TTC549 (cell line): ENCODE data around the gene KCNQ1OT1.

Experiments
- FAIRE-seq: peaks from 2 replicates; lab custom pipeline; 2012; peaks lifted over from hg19 to GRCh38; lab: Jason Lieb, UNC

The KCNQ1OT1 gene

DNA sequence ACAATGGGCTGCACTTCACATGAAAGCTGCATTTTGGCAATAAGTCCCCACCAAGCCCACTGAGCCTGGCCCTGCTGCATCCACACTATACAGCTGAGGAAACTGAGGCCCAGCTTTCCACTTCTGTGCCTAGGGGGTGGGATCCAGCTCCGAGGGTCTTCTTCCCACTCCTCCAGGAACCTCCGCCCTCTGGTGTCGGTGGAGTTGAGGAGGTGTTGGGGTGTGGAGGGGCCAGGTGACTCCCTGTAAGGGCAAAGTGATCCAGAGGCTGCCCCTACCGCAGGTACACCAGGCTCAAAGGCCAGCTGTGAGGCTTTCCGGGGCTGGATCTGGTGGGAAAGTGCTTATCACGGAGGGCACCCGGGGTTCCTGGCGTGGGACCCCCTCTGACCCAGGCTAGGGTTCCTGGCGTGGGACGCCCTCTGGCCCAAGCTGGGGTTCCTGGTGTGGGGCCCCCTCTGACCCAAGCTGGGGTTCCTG lies 130.0 kb downstream of the KCNQ1OT1 start:
- no peak for FAIRE-seq

DNA sequence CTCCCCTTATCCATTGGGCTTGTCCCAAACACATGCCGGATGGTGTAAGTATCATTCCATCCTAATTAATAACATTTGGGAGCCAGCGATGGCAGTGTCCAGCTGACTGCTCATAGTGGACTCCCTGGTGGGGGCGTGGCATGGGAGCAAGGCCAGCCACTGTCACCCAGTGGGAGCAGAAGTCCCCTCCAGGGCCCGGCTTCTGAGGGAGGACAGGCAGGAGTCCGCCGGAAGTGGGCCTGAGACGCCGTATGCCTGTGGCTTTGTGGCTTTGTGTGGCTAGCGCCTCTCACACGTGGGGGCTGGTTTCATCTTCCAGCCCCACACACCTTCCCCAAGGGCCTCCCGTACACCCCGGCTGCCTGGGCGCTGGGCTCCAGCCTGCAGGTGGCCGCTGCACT lies 130.5 kb downstream of the KCNQ1OT1 start:
- no peak for FAIRE-seq

DNA sequence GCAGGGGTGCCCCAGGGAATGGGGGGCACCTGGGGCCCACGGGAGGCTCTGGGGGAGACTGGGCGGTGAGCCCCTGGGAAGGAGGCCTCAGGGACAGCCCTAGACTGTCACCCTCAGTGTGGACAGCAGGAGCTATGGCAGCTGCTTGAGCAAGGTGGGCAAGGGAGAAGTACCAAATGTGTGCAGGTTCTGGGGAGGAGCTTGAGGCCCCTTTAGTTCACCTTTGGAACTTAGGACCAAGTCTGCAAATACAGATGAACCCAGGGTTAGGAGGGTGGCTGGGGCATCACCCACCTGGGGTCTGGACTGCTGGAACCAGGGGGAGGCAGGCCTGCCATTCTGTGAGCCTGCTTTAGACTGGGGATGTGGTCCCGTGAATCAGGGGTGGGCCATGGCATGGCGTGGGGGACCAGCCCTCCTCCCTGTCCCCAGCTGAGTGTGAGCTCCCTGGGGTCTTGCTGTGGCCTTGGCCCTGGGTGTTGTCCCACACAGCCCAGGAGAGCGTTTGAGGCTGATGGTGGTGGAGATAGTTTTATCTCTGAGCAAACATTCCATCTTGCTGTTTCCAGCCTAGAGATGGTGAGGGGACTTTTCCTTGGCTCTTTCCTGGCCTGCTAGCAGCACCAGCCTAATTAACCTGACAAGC lies 132.6 kb downstream of the KCNQ1OT1 start:
- no peak for FAIRE-seq

DNA sequence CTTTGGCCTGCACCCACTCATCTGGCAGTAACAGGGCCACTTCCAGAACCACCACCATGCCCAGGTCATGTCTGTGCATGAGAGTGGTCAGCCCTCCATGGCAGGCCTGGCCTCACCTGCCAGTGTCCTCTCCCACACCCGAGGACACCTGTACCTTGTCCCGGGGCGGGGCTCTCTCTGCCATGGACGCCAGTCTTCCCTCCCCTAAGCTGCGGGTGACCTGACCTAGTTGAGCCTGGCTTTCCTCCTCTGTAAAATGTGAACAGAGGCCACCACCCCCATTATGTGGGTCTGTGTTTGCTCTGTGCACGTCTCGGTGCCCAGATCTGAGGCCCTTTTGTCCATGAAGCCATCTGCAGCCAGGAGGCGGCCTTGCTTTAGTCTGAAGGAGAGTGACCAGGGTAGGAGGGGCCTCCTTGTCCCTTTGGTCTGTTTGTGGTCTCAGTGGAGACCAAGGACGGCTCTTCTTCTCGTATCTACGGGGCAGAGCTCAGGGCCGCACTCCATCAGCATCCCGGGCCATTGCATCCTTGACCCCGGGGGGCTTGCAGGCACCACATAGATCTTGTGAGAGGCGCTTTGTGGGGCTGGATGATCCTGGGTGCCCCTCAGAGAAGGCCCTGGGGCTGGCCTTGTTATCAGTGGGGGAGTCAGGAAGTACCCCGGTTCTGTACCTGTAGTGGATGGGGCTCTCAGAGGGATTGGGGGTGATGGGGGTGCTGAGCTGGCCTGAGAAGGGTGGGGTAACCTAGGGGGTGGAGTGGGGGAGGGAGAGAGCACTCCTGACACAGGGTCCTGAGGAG lies 133.4 kb downstream of the KCNQ1OT1 start:
- FAIRE-seq = no peak

DNA sequence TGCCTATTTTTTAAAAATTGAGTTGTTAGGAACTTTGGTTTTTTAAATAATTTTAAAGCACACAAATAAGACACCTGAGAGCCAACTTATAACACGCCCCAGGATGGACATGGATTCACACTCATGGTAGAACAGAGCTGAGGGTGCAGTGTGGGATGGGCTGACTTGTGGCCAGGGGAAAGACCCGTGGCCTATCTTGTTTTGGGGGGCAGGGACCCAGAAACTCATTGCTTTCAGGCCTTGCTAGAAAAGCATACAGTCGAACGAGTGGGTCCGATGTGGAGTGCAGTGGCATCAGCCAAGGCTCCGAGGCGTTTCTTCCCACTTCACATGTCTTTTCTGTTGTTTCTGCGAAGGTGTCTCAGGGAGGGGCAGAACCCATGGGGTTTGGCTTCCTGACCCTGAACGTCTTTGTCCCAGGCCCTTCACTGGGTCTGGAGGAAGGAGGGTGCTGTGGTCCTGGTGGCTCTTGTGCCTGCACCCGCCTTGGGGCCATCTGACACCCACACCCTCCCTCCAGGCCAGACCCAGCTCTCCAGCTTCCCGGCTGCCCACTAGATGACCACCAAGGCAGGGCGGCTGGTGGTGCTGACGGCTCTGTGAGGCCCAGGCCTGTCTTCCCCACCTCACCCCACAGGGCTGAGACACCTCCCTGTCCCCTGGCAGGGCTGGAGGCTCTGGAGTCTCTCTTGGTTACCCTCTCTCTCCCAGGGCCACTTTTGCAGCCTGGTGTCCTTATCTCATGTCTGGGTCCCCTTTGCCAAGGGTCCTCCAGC lies 134.2 kb downstream of the KCNQ1OT1 start:
- no peak for FAIRE-seq

DNA sequence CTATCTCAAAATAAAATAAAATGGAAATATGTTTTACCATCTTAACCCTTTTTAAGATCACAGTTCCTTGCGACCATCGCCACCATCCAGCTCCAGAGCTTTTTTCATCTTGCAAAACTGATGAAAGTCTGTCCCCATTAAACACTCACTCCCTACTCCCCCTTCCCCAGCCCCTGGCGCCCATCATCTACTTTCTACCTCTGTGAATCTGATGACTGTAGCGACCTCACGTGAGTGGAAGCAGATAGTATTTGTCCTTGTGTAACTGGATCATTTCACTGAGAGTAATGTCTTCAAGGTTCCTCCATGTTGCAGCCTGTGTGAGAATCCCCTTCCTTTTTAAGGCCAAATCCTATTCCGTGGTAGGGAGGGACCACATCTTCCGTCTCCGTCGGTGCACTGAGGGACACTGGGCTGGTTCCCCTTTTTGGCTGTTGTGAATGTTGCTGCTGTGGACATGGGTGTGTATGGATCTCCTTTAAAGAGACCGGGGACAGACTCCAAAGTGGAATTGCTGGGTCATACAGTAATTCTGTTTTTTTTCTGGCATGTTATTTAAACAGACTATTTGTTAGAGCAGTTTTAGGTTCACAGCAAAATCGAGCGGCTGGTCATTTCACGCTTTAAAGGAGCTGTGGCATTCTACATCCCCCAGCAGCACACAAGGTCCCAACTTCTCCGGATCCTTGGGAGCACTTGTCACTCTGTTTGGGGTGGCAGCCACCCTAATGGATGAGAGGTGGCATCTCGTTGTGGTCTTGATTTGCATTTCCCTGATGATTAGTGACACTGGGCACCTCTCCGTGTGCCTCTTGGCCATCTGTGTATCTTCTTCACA lies 135.0 kb downstream of the KCNQ1OT1 start:
- no peak for FAIRE-seq

DNA sequence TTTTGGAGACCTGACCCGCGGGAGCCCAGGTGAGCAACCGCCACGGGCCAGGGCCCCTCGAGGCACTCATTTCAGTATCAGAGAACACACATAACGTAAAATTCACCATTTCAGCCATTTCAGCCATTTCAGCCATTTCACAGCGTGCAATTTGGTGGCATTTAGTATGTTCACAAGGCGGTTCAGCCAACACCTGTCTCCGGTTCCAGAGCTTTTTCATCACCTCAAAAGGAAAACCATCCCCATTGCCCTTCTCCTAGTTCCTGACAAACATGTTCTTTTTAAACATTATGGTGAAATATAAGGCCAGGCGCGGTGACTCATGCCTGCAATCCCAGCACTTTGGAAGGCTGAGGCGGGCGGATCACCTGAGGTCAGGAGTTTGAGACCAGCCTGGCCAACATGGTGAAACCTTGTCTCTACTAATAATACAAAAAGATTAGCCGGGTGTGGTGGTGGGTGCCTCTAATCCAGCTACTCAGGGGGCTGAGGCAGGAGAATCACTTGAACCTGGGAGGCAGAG lies 135.7 kb downstream of the KCNQ1OT1 start:
- no peak for FAIRE-seq

DNA sequence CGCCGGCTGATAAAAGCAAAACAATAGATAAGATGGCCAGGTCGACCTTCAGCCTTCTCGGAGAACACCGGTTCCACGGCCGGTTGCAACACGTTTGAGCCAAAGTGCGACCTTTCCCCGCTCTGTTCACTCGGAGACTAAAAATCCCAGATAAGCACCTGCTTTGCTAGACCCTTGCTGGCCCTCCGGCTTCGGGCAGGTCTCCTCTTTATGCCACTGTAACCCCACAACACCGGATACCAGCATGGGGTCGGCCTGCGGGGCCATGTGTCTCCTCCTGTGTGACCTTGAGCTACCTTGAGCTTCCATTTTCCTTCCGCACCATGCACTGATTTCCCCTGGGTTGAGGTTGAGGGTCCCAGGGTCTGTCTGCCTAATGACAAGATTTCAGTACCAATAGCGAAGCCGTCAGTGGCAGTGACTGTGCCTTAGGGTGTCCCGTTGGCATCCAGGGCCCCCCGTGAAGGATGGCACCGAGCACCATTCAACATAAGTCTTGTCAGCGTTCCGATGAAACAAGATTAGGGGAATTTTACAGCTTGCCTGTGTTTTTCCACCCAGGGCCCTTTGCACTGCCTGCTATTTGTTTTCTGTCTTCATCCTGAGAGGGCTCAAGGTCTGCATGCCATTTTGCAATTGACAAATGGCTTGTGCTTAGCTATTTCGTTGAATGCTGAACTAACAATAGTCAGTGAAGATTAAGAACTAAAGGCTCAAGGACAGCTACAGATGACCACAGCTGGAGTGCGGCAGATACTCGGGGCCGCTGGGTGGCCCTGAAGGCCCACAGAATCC lies 136.4 kb downstream of the KCNQ1OT1 start:
- no peak for FAIRE-seq

DNA sequence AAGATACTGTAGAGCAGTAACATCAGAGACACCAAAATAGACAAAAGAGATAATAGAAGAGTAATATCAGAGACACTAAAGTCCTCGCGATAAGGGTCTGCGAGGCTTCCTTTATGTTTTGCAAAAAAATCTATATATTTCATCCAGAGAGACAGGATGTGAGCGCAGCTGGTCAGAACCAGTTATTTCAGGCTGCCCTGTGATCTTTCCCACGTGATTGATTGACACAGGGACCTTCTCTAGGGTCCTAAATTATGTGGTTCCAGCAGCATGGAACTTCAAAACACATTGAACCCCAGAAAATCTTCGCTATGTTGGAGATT lies 136.9 kb downstream of the KCNQ1OT1 start:
- no peak for FAIRE-seq

DNA sequence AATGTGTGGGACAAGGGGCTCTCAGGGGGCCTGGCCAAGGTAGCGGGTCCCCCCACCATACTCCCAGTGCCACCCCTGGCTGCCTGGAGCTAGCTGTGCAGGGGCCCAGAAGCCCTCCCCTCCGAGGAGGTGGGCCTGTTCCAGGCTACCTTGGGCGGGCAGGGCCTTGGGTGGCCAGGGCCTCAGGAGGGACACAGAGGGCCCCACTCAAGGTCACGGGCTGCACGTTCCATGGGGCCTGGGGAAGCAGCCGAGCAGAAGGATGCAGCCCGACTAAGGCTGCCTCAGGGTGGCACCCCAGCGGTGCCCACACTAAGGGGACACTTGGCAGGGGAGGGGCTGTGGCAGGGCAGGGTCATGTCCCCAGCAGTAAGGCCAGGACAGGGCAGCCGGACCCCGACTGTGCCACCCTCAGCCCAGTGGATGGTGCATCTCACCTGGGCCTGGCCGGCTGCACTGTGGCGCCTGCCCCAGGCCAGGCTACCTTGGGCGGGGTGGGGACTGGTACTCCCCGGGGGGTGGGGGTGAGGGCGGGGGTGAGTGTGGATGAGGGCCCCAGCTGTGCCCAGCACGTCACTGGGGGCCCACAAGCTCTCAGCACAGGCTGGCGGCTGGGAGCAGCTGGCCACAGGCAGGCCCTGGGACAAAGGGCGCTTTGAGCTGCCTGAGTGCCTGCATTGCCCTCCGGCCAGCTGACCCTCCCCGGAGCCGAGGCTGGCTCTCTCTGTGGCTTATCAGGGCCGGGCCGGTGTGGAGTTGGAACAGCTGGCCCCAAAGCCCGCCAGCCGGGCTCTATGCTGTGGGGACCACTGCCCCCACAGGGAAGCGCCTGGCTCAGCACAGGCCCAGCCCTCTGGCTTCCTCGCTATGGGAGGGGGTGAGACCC lies 137.9 kb downstream of the KCNQ1OT1 start:
- FAIRE-seq = no peak

DNA sequence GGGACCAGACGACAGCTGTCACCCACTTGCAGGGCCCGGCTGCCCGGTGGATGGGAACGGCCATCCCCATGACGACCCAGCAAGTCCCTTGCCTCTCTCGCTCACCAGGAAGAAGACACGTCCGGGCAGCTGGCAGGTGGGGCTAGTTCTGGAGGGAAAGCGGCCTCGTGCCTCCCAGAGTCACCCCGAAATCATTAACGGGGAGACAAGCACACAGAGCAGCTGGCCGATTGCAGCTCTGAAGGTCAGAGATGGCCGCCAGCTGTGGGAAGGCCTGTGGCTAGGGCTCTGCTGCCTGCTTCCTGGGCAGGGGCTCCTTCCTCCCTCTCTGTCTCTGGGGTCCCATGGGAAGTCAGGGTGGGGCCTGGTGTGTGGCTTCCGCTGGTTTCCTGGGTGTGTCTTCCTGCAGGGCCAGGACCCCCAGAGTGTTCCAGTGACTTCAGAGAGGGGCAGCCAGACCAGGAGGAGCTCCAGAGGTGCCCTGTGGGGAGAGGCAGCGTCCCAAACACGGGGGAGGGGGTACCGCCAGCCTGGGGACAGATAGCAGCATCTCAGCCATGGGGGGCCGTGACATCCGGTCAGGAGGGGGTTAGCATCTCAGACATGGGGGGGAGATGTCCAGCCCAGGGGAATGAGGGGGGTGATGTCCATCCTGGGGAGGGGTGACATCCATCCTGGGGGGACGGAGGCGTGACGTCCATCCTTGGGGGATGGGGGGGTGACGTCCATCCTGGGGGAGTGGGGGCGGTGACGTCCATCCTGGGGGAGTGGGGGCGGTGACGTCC lies 140.1 kb downstream of the KCNQ1OT1 start:
- no peak for FAIRE-seq

DNA sequence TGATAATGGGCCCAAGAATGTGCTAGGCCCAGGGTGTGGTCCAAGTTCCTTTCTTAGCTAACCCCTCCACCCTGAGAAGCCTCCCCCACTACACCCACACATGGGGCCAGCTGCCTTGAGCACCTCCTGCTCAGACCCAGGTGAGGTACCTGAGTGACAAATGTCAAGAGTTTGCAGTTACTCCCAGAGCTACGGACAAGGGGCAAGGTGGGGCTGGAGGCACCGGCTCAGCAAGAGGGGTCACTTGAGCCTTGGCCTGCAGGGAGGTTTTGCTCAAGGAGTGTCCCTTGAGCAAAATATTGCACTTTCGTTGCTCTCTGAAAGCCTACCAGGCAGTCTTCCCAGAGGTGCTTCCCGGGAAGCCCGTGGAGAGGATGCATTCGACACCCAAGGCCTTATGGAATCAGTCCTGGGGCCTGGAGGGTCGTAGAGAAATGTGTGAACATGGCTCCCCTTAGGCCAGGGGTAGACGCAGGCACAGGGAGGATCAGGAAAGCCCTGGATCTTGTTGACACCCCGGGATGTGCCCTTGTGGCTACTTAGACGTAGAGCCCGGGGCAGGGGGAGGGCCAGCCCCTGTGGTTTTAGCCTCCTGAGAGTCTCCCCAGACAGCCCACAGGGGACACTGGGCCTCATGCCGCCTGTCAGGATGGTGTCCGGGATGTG lies 140.8 kb downstream of the KCNQ1OT1 start:
- no peak for FAIRE-seq

DNA sequence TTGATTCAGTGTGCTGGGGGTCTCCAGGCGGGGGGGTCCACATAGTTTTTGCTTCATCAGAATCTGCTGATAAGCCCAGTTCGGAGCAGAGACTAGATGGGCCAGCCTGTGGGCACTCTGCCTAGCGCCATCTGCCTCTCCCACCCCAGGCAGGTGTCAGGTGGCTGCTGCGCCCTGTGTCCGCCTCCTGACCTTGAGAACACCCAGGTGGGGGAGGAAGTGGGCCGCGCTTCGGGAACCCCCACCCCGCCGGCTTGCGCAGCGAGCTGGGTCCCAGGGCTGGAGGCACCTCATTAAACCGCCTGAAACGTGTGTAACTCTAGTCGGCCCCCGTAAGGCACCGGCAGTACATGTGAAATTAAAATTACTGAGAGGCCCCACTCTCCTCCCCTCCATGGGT lies 141.4 kb downstream of the KCNQ1OT1 start:
- FAIRE-seq = no peak
